HG03064 (cell line): ENCODE measurements around the gene SLAIN2.
A peak's percentile ranks its signal among the peaks of the same experiment; 100 is the strongest.

Experiments used
- ATAC-seq: cut with Tn5 transposase; IDR thresholded peaks from one replicate; pipeline ENCODE4 v1.9.1; 2021; ENCODE audit warnings: low read depth; ENCODE audit not compliant: unreplicated experiment

Gene SLAIN2

DNA sequence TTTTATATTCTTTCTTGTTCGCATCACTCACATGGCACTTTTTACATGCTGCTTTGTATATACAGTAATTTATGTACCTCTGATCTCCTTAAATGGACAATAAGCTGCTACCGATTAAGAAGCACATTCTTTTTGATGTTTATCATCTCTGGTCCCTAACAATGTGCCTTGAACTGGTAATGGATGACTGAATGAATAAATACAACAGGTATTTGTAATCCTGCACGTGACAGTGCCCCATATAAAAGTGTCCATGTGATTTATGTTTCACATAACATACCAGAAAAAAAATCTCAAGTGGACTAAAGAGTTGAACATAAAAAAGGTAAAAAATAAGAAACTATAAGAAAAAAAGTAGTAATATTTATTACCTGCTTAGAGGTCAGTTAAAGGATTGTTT lies 7.7 kb upstream of the SLAIN2 start:
- no peak for ATAC-seq

DNA sequence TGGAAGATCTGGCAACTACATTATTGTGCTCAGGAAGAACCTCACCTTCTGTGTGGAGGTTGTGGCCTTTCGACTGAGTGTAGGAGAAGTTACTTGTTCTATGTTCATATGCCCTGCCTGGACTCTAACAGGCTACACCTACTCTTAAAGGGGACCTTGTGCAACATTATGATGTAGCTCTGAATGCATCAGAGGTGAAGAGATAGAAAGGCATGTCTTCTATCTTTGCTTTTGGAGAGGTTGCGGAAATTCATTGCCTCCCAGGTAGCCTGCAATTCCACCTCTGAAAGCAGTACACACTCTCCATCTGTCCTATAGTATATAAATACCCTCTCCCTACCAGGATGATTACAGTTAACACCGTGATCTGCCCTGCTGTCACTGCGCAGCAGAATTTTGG lies 7.1 kb upstream of the SLAIN2 start:
- ATAC-seq, result no peak

- no peak for ATAC-seq
Observed at GRCh38 chr4:48334900-48335384, 6.4 kb upstream of the SLAIN2 start.

GRCh38 chr4:48336146-48336870 lies 5.0 kb upstream of the SLAIN2 start:
- no peak for ATAC-seq

DNA sequence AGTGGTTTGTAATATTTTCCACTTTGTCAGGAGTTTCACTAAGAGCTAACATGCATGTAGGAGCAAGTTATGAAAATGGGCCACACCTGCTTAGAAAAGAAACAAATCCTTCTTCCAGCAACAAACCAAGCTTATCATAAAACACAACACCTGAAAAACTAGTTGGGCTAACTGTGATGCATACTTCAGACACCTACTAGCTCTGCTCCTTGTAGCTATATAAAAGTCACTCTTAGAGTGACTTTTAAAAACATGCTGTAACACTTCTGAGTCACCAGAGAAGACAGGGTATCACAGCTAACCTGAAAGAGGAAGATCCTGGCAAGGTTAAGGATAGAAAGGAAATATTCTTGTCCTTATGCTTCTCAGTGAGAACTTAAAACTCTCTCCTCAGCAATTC lies 3.6 kb upstream of the SLAIN2 start:
- ATAC-seq, result no peak

DNA sequence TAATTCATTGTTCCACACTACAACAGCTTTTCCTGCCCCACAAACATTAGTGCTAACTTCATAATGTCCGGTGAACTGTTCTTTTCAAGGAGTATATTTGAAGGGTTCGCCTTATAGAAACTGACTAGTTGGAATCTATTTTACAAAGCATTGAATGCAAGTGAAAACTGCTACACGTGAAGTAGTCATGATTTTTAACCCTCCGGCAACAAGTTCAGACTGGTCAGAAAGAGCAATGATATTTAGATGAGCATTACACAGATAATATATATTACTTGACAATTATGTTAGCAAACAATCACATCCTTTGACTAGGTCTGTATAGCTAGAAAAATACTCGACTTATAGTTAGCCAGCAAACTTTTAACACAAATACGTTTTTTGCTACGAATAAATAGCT lies 1.7 kb upstream of the SLAIN2 start:
- ATAC-seq, result no peak

DNA sequence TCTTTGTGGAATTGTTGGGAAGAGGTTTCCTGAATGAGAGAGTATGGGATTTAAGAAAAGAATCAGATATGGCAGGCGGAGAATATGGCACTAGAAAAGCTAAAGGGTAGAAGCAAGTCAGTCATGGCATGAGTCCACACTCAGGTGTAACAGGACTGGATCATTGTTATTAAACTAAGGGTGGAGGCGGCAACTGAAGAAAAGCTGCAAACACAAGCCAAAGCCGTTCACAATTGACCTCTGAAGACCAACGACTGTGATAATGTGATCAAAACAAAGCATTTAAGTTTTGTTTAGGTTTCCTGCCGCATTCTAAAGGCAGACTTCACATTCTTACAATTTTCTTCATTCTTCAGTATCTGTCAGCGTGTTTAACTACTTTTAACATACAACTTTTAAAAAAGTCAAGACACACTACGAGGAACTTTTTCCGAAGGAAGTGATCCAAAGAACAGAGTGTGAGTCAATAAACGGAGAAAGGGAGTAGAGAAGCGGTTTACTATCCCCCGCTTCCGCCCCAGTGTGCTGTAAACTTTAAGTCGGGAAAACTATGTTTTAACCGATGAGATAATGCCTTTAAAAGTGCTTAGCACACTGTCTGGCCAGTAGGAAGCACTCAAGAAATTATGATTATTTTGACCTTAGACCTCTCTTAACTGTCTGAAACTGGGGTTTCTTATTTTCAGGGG lies 909 bp upstream of the SLAIN2 start:
- no peak for ATAC-seq

DNA sequence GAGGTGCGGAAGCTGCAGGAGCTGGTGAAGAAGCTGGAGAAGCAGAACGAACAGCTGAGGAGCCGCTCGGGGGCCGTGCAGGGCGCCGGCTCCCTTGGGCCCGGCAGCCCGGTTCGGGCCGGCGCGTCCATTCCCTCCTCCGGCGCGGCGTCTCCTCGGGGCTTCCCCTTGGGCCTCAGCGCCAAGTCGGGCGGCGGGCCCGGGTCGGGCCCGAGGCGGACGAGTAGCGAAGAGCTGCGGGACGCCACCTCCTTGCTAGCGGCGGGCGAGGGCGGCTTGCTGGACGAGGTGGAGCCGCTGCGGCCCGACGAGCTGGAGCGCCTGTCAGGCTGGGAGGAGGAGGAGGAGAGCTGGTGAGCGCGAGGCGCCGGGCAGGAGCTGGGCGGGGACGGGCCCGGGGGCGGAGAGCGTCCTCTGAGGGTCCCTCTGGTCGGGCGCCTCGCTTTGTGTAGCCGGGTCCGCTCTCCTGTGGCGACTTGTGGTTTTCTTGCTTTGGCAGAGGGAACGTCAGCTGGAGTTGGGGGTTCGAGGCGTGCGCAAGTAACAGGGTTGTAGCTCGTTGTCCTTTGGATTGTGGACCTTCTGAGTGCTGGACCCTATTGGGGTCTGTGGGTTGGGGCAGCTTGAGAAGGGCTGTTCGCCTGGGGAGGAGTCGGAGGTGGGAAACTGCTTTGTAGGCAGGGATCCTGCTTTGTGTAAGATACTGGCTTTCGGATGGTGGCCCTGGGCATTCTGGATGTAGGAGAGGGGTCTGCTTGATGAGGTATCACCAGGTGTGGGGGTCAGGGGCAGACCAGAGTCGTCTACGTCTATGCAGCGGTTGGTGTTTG lies 662 bp downstream of the SLAIN2 start:
- ATAC-seq, result peak; percentile 26

DNA sequence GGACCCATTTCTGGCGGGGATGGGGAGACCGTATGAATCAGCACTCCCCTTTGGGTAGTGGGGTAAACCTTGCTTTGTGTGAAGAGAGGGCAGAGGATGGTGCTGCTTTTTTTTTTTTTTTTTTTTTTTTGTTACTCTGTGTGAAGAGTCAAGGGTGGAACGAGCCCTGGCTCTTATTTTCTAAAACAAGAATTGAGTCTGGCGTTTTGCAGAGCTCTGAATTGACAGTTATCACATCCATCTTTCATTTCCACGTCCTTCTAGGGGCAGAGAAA lies 1.2 kb downstream of the SLAIN2 start:
- no peak for ATAC-seq

DNA sequence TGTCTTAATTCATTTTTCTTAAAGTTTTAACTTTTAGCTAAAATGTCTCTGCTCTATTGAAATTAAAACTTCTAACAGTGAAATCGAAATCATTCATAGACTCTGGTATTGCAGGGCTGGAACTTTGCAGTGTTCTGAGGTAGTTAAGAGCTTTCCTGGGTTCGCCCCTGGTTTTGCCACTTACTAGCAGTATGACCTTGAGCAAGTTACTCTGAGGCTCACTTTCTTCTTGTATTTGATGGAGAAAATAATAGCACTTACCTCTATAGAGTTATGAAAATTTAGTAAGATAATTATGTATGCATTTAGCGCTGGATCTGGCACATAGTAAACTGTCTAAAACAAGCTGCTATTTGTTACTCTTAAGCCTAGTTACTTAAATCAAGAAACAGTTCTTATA lies 1.7 kb downstream of the SLAIN2 start:
- no peak for ATAC-seq

DNA sequence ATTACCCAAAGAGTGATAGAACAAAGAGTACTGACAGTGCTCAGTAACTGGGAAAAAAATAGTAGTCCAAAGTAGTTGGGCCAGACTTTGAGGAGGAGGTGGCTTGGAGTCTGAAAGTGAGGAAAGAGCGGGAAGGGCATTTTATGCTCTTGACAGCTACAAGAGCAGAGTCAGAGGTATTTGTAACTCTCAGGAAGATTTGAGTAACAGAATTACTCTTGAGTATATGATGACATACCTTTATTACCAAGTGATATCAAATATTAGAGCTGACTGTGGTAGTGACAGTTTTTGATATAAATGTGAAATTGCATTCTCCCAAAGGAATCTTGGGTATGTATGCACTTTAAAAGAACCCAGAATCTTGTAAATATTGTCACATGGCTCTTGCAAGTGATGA lies 2.2 kb downstream of the SLAIN2 start:
- no peak for ATAC-seq

GRCh38 chr4:48345542-48345941 lies 4.2 kb downstream of the SLAIN2 start:
- no peak for ATAC-seq

DNA sequence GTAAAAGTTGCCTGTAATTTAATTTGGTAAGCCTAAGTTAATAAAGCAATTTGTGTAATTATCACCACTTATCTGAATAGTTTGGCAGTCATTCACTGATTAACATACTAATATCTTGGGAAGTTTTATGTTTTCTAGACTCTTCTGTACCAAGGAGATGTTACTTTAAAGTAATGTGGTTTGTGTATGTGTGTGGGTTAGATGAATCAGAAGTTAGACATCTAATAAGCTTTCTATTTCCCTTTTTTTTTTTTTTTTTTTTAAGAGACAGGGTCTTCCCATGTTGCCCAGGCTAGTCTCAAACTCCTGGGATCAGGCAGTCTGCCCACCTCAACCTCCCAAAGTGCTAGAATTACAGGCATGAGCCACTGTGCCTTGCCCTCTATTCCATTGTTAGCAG lies 5.3 kb downstream of the SLAIN2 start:
- ATAC-seq, result no peak

DNA sequence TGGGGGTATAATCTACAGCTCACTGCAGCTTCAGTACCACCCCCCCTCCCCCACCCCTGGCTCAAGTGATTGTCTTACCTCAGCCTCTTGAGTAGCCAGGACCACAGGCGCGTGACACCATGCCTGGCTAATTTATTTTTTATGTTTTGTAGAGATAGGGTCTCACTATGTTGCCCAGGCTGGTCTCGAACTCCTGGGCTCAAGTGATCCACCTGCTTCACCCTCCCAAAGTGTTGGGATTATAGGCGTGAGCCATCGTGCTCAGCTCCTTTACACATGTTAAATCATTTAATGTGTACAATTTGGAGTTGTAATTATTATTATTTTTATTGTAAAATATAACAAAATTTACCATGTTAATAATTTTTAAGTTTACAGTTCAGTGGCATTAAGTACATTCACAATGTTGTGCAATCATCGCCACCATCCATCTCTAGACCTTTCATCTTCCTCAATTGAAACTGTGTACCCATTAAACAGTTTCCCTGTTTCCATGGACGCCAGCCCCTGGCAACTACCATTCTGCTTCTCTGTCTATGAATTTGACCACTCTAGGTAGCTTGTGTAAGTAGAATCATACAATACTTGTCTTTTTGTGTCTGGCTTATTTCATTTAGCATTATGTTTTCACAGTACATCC lies 6.1 kb downstream of the SLAIN2 start:
- no peak for ATAC-seq

DNA sequence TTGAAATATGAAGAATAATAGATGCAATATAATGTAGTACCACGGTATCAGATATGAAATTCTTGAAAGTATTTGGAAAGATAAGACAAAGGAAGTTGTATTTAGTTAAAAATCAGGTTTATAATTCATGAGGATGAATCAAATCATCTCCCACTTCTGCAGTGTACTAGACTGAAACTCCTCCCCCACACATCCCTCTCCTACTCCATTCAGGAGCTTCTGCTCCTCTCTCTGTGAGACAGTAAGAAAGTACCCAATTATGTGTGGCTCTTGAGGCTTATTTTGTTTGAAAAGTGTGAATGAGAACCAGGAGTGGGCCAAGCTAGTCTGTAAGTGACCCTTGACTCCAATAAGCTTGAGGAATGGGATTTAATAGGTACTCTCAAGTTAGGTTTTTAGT lies 9.5 kb downstream of the SLAIN2 start:
- no peak for ATAC-seq

- ATAC-seq, result no peak
Observed at GRCh38 chr4:48352793-48353192, 11.5 kb downstream of the SLAIN2 start.

GRCh38 chr4:48356355-48356754 lies 15.0 kb downstream of the SLAIN2 start:
- ATAC-seq, result no peak

- no peak for ATAC-seq
Observed at GRCh38 chr4:48360285-48361011, 19.1 kb downstream of the SLAIN2 start.

- no peak for ATAC-seq
Observed at GRCh38 chr4:48361012-48361400, 19.7 kb downstream of the SLAIN2 start.

DNA sequence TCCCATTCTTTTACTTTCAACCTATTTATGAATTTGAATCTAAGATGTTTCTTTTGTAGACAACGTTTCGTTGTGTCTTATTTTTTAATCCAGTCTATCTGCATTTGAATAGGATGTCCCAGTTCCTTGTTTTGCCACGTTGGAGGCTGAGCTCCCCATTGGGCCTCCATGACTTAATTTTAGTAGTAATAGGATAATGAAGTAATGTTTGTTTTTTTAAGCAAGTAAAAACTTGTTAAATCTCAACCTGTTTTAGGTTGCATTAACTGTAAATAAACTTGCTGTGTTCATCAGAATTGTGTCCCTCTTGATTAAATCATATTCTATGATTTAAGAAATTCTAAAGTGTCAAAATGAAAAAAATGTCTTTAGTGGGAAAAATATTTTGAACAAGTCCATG lies 25.3 kb downstream of the SLAIN2 start:
- no peak for ATAC-seq

DNA sequence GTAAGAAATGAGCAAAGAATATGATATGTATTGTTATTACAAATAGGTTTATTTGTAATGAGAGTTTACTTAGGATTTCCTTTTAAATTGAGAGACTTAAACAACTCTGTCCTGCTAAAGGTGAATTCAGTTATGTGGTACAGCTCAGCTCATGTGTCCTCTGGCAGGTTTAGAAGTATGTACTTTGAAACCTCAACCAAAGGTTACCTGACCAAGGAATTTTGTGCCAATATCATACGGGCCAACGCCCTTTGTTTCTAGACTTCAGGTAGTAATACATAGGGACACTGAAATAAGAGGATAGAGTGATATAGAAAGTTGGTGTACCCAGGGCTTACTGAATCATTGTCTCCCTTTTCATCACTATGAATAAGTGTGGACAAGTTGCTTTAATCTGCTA lies 25.7 kb downstream of the SLAIN2 start:
- no peak for ATAC-seq
